ENCODE measurements around the gene SLC35A4.

Gene SLC35A4, protein sequence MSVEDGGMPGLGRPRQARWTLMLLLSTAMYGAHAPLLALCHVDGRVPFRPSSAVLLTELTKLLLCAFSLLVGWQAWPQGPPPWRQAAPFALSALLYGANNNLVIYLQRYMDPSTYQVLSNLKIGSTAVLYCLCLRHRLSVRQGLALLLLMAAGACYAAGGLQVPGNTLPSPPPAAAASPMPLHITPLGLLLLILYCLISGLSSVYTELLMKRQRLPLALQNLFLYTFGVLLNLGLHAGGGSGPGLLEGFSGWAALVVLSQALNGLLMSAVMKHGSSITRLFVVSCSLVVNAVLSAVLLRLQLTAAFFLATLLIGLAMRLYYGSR

DNA sequence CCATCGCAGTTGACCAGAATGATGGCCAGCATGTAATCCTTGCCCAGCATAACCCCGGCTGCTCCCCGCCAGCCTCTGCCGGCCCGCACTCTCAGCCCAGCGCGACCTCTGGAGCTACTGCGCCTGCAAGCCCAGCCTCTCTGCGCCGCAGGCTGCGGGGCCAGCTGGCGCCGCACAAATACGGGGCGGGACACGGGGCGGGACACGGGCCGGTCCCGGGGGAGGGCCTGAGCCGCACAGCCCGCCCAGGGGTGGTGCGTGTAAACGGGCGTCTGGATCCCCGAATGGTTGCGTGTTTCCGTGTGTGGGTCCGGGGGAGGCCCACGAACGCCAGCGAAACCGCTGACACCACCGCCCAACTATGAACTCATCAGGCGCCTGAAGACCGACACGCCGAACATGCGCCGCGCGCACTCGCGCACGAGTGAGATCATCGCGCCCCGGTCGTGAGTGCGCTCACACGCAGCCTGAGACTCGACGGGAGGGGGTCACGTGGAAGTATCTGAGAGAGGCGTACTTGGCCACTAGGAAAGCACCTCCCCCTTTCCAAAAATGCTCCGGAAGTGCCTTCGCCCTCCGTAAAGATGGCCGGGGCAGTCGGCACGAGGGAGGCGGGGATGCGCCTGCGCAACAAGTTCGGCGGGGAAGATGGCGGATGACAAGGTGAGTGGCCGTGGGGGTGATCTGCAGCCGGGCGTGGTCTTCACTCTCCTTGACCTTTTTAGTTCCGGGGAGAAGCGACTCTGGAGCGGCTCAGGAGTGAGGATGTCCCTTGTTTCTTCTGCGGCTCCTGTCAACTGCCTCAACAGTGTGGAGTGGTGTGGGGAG lies at the start of gene SLC35A4, which contains the start of gene APBB3:
SLC35A4 (plus strand) TSS at position 633 of the 828 bp plus-strand sequence. CDS start 2,342 bp downstream, outside the sequence.
APBB3 (minus strand) TSS at position 403 of the 828 bp plus-strand sequence; CDS start at position 50, 353 bp downstream.
- peak; percentile 85 to 96 for DNase-seq (ENCODE audit: low read depth in 1 of 2, low spot score in 1 of 2)

- no peak for DNase-seq (ENCODE audit: low read depth in 1 of 2, low spot score in 1 of 2)
Measured at GRCh38 chr5:140524003-140524402, 40.6 kb upstream of the SLC35A4 start.

- DNase-seq (ENCODE audit: low read depth in 1 of 2, low spot score in 1 of 2): no peak
Measured at GRCh38 chr5:140540227-140540626, 24.4 kb upstream of the SLC35A4 start.

GRCh38 chr5:140542972-140543371 lies 21.7 kb upstream of the SLC35A4 start:
- no peak for DNase-seq (ENCODE audit: low read depth in 1 of 2, low spot score in 1 of 2)

DNA sequence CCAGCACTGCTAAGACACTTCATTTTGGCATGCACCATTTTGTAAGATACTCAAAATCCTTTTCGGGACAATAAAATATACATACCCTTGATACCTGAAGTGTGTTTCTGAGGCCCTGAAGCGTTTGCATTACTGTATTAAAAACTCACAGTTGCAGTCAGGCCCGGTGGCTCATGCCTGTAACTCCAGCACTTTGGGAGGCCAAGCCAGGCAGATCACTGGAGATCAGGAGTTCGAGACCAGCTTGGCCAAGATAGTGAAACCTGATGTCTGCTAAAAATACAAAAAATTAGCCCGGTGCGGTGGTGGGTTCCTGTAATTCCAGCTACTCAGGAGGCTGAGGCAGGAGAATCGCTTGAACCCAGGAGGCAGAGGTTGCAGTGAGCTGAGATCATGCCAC lies 19.6 kb upstream of the SLC35A4 start:
- DNase-seq (ENCODE audit: low read depth in 1 of 2, low spot score in 1 of 2): no peak

GRCh38 chr5:140545606-140546005 lies 19.0 kb upstream of the SLC35A4 start:
- no peak for DNase-seq (ENCODE audit: low read depth in 1 of 2, low spot score in 1 of 2)

- DNase-seq (ENCODE audit: low read depth in 1 of 2, low spot score in 1 of 2): no peak
Measured at GRCh38 chr5:140546851-140547507, 17.6 kb upstream of the SLC35A4 start.

- DNase-seq (ENCODE audit: low read depth in 1 of 2, low spot score in 1 of 2): peak; percentile 56 to 77
Measured at GRCh38 chr5:140547508-140548299, 16.9 kb upstream of the SLC35A4 start, which contains the start of gene EIF4EBP3. Gene EIF4EBP3, plus strand, starts transcription at chr5:140547662. Its CDS starts 76 bp downstream, at chr5:140547738.

GRCh38 chr5:140548300-140548688 lies 16.3 kb upstream of the SLC35A4 start:
- DNase-seq (ENCODE audit: low read depth in 1 of 2, low spot score in 1 of 2): no peak

DNA sequence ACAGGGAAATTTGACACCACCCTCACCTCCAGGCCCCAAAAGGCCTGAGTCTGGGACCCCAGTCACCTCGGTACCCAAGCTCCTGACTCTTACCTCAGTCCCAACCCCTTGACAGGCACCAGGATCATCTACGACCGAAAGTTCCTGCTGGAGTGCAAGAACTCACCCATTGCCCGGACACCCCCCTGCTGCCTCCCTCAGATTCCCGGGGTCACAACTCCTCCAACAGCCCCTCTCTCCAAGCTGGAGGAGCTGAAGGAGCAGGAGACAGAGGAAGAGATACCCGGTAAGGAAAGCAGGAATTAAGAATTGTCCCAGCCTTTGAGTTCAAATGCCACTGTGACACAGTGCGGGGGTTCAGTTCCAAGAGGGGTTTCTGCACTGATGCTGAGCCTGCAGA lies 15.8 kb upstream of the SLC35A4 start:
- DNase-seq (ENCODE audit: low read depth in 1 of 2, low spot score in 1 of 2): no peak

GRCh38 chr5:140549237-140550144 lies 15.1 kb upstream of the SLC35A4 start:
- no peak for DNase-seq (ENCODE audit: low read depth in 1 of 2, low spot score in 1 of 2)

DNA sequence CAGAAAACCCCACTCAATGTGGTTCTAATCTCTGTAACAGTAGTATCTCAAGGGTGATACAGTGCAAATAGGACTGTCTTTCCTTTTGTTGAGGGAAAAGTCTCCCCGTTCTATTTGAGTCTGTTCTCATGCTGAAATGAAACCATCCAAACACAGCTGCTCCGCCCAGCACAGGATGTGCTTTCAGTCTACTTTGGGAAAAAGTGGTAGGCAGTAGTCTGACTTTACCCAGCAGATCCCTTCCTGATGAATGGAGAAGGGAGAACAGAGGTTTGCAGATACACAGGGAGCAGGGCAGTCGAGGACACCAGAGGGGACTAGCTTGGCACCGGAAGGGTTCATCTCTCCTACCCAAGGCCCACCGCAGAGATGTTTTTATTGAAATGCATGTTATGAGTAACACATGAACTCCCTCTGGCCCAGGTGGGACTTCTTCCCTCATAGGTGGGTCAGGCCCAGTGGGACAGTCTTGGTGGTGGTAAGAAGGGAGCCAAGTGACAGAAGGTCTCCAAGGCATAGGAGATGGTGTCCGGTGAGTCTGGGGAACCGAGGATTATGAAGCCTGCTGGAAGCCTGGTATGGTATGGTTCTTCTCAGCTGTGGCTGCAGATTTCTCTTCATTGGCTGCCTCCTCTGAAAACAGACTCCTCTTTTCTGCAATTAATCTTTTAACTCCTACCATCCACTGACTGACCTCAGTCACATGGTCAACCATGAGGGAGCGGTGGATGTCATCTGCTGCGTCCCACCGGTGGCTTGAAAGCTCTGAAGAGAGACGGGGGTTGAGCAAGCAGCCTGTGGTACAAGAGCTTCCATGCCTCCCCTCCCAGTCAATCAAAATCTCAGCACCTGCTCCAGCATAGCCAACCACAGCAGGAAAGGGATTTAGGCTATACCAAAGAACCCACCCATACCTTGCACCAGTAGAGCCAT lies 14.2 kb upstream of the SLC35A4 start:
- DNase-seq (ENCODE audit: low read depth in 1 of 2, low spot score in 1 of 2): no peak

- DNase-seq (ENCODE audit: low read depth in 1 of 2, low spot score in 1 of 2): no peak
Measured at GRCh38 chr5:140551872-140552271, 12.8 kb upstream of the SLC35A4 start.

DNA sequence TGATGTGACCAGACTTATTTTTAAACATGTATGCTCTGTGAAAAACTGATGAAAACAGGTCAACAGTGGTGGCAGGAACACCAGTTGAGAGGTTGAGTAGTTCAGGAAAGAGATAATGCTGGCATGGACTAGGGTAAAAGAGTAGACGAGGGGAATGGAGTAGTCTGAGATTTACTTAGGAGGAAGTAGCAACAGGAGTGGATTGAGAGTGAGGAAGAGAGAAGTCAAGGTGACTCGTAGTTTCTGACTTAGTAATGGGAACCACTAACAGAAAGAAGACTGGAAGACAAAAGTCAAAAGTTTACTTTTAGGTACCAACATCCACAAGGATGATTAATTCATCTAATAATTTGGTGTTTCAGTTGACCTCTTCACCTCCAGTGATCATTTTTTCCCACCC lies 11.0 kb upstream of the SLC35A4 start:
- no peak for DNase-seq (ENCODE audit: low read depth in 1 of 2, low spot score in 1 of 2)

DNA sequence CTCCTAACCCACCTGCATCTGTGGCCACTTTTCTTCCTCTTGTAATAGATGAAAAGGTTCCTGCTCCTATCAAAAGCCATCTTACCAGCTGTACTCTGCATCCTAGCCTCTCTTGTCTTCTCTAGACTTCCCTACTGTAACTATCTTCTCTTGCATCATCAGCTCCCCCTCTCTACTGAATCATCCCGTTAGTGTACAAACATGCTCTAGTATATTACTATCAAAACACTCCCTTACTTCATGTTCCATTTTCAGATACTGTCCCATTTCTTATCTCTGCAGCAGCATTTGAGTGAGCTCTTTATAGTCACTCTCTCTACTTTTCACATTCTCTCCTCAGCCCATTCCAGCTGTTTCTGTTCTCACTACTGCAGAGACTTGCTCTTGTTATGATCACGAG lies 10.2 kb upstream of the SLC35A4 start:
- no peak for DNase-seq (ENCODE audit: low read depth in 1 of 2, low spot score in 1 of 2)

DNA sequence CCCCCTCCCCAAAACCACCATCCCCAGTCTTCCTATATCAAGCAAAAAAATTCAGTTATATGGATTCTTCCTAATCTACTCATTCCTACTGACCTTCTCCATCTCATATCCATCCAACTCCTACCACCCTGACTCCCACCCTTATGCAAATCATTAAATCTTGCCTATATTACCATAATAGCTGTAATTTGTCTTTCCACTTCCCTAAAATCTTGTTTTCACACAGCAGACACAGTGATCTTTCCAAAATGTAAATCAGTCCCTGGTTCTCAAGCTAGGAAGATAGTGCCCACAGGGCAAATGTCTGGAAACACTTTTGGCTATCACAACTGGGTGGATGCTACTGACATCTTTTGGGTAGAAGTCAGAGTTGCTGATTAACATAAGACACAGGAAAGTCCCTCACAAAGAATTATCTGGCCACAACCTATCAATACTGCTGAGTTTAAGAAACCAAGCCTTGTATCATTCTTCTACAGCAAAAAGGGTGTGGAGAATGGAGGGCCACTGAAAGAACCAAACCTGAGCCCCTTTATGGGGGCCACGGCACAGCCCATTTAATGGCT lies 8.8 kb upstream of the SLC35A4 start:
- no peak for DNase-seq (ENCODE audit: low read depth in 1 of 2, low spot score in 1 of 2)

DNA sequence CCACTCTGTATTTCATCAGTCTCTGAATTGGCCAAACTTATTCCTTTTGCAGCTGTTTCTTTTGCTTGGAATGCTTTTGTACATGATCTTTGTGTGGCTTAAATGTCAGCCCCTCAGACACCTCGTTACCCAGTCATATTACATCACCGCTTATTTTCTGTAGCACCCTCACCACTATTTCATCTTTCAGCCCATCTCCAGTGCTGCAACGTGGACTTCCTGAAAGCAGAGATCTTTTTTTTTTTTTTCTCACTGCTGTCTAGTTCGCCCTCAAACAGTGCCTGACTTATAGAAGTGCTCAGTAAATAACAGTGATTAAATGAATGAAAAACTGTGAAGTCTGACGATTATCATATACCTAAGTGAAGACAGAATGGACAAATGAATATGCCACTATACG lies 8.2 kb upstream of the SLC35A4 start:
- DNase-seq (ENCODE audit: low read depth in 1 of 2, low spot score in 1 of 2): no peak

DNA sequence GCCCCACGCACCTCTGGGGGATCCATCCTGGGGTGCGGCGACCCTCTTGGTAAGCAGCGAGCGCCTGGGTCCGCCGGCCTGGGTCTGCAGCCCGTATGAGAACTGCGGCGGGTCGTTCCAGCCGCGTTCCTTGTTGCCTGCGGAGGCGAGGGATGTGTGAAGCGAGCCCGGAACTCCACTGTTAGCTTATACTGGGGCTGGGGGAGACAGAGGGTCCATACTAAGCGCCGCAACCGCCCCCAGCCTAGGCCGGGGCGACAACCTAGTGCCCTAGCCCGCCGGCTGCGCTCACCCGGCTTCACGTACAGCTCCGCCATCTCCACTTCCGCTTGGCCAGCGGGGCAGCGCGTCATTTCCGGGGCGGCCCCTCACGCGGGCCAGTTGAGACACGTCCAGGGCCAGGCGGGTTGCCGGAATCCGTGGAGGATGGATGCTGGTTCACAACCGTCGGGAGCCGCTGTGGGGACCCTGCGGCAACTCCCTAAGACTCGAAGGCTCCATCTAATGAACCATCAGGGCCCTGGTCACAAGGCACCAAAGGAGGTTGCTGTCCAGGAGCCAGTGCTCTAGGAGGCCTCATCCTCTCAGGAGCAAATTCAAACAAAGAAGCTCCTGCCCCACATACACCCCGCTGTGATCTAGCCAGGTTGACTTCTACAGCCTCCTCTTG lies 7.4 kb upstream of the SLC35A4 start, which contains the start of gene SRA1:
SRA1 (minus strand) TSS at position 338 of the 670 bp plus-strand sequence; CDS start at position 317, 21 bp downstream.
- peak; percentile 67 to 80 for DNase-seq (ENCODE audit: low read depth in 1 of 2, low spot score in 1 of 2)
